Measurements from ENCODE around the gene GPR39. TPM values are rescaled to one million over a fixed set of nuclear protein-coding genes. Genes with fewer than 3 reads are reported as not detected.
"Not testable (repeated sequence)": the region's sequence is repeated elsewhere in the genome, so short reads cannot be mapped to it uniquely, and the experiment has no call there.

The GPR39 gene
- total RNA-seq, 2 experiments from 2014 or later = not detected

GRCh38 chr2:132489150-132489549, 72.5 kb downstream of the GPR39 start:
- Mint-ChIP-seq H3K36me3 (ENCODE audit: low read depth) (no peaks in the 10 kb centered on the region), H3K27me3 (ENCODE audit: low read depth) (peaks cover 3% of the 10 kb centered on the region), H3K27ac (no peak overlapping the region), H3K4me1 (ENCODE audit: low read depth) (no peaks in the 10 kb centered on the region), H3K9me3 (no peaks in the 10 kb centered on the region), H3K4me3 (no peak overlapping the region)
- DNase-seq = no peak
- CTCF ChIA-PET = no interaction called here
- intact Hi-C loops (cut with micrococcal nuclease) = no loop called here

GRCh38 chr2:132495881-132496280, 79.3 kb downstream of the GPR39 start:
- Mint-ChIP-seq H3K27ac (no peak overlapping the region), H3K9me3 (peaks cover 3% of the 10 kb centered on the region), H3K27me3 (ENCODE audit: low read depth) (no peaks in the 10 kb centered on the region), H3K4me1 (ENCODE audit: low read depth) (no peaks in the 10 kb centered on the region), H3K4me3 (no peak overlapping the region), H3K36me3 (ENCODE audit: low read depth) (no peaks in the 10 kb centered on the region)
- CTCF ChIA-PET = no interaction called here
- intact Hi-C loops (cut with micrococcal nuclease) = no loop called here
- no peak for DNase-seq

- CTCF ChIA-PET = no interaction called here
- no peaks in the 10 kb centered on the region for H3K27me3 Mint-ChIP-seq (ENCODE audit: low read depth)
- intact Hi-C loops (cut with micrococcal nuclease) = no loop called here
- H3K9me3 Mint-ChIP-seq = peaks cover 3% of the 10 kb centered on the region
- H3K36me3 Mint-ChIP-seq (ENCODE audit: low read depth) = no peaks in the 10 kb centered on the region
- H3K27ac Mint-ChIP-seq = no peak overlapping the region
- H3K4me1 Mint-ChIP-seq (ENCODE audit: low read depth) = no peaks in the 10 kb centered on the region
- H3K4me3 Mint-ChIP-seq = no peak overlapping the region
- DNase-seq = no peak
Observed at GRCh38 chr2:132496555-132496954, 80.0 kb downstream of the GPR39 start.

- no peak overlapping the region for H3K27ac Mint-ChIP-seq
- DNase-seq = no peak
- CTCF ChIA-PET = no interaction called here
- H3K9me3 Mint-ChIP-seq = peaks cover 7% of the 10 kb centered on the region
- no peak overlapping the region for H3K4me3 Mint-ChIP-seq
- H3K36me3 Mint-ChIP-seq (ENCODE audit: low read depth) = no peaks in the 10 kb centered on the region
- H3K4me1 Mint-ChIP-seq (ENCODE audit: low read depth) = no peaks in the 10 kb centered on the region
- intact Hi-C loops (cut with micrococcal nuclease) = no loop called here
- no peaks in the 10 kb centered on the region for H3K27me3 Mint-ChIP-seq (ENCODE audit: low read depth)
Observed at GRCh38 chr2:132497591-132497990, 81.0 kb downstream of the GPR39 start.

GRCh38 chr2:132503701-132504100, 87.1 kb downstream of the GPR39 start:
- peaks cover 23% of the 10 kb centered on the region for H3K9me3 Mint-ChIP-seq
- intact Hi-C loops (cut with micrococcal nuclease) = no loop called here
- H3K36me3 Mint-ChIP-seq (ENCODE audit: low read depth) = no peaks in the 10 kb centered on the region
- H3K4me3 Mint-ChIP-seq = no peak overlapping the region
- CTCF ChIA-PET = no interaction called here
- no peak overlapping the region for H3K27ac Mint-ChIP-seq
- no peak for DNase-seq
- H3K27me3 Mint-ChIP-seq (ENCODE audit: low read depth) = no peaks in the 10 kb centered on the region
- H3K4me1 Mint-ChIP-seq (ENCODE audit: low read depth) = no peaks in the 10 kb centered on the region

- intact Hi-C loops (cut with micrococcal nuclease) = no loop called here
- H3K27ac Mint-ChIP-seq = no peak overlapping the region
- H3K9me3 Mint-ChIP-seq = no peaks in the 10 kb centered on the region
- no peaks in the 10 kb centered on the region for H3K4me1 Mint-ChIP-seq (ENCODE audit: low read depth)
- no peaks in the 10 kb centered on the region for H3K36me3 Mint-ChIP-seq (ENCODE audit: low read depth)
- no peaks in the 10 kb centered on the region for H3K27me3 Mint-ChIP-seq (ENCODE audit: low read depth)
- H3K4me3 Mint-ChIP-seq = no peak overlapping the region
- no peak for DNase-seq
- CTCF ChIA-PET = no interaction called here
Observed at GRCh38 chr2:132515010-132515409, 98.4 kb downstream of the GPR39 start.

GRCh38 chr2:132517386-132517785, 100.8 kb downstream of the GPR39 start:
- H3K27me3 Mint-ChIP-seq (ENCODE audit: low read depth) = peaks cover 6% of the 10 kb centered on the region
- CTCF ChIA-PET = no interaction called here
- no peak for DNase-seq
- H3K4me3 Mint-ChIP-seq = no peak overlapping the region
- no peaks in the 10 kb centered on the region for H3K9me3 Mint-ChIP-seq
- no peak overlapping the region for H3K27ac Mint-ChIP-seq
- intact Hi-C loops (cut with micrococcal nuclease) = no loop called here
- H3K36me3 Mint-ChIP-seq (ENCODE audit: low read depth) = no peaks in the 10 kb centered on the region
- H3K4me1 Mint-ChIP-seq (ENCODE audit: low read depth) = no peaks in the 10 kb centered on the region

- Mint-ChIP-seq H3K27ac (no peak overlapping the region), H3K27me3 (ENCODE audit: low read depth) (peaks cover 6% of the 10 kb centered on the region), H3K4me1 (ENCODE audit: low read depth) (no peaks in the 10 kb centered on the region), H3K4me3 (no peak overlapping the region), H3K36me3 (ENCODE audit: low read depth) (no peaks in the 10 kb centered on the region), H3K9me3 (no peaks in the 10 kb centered on the region)
- no peak for DNase-seq
- intact Hi-C loops (cut with micrococcal nuclease) = no loop called here
- CTCF ChIA-PET = no interaction called here
Observed at GRCh38 chr2:132518302-132518701, 101.7 kb downstream of the GPR39 start.

GRCh38 chr2:132519566-132519965, 103.0 kb downstream of the GPR39 start:
- H3K27me3 Mint-ChIP-seq (ENCODE audit: low read depth) = peaks cover 6% of the 10 kb centered on the region
- CTCF ChIA-PET = no interaction called here
- H3K9me3 Mint-ChIP-seq = no peaks in the 10 kb centered on the region
- H3K4me1 Mint-ChIP-seq (ENCODE audit: low read depth) = no peaks in the 10 kb centered on the region
- no peak for DNase-seq
- no peaks in the 10 kb centered on the region for H3K36me3 Mint-ChIP-seq (ENCODE audit: low read depth)
- intact Hi-C loops (cut with micrococcal nuclease) = no loop called here
- H3K4me3 Mint-ChIP-seq = no peak overlapping the region
- H3K27ac Mint-ChIP-seq = no peak overlapping the region

- no peak for DNase-seq
- intact Hi-C loops (cut with micrococcal nuclease) = no loop called here
- Mint-ChIP-seq H3K27me3 (ENCODE audit: low read depth) (peaks cover 6% of the 10 kb centered on the region), H3K27ac (no peak overlapping the region), H3K36me3 (ENCODE audit: low read depth) (no peaks in the 10 kb centered on the region), H3K4me3 (no peak overlapping the region), H3K4me1 (ENCODE audit: low read depth) (no peaks in the 10 kb centered on the region), H3K9me3 (no peaks in the 10 kb centered on the region)
- CTCF ChIA-PET = no interaction called here
Observed at GRCh38 chr2:132521341-132521740, 104.7 kb downstream of the GPR39 start.

- CTCF ChIA-PET = no interaction called here
- Mint-ChIP-seq H3K4me3 (no peak overlapping the region), H3K9me3 (peaks cover 2% of the 10 kb centered on the region), H3K27ac (no peak overlapping the region), H3K36me3 (ENCODE audit: low read depth) (no peaks in the 10 kb centered on the region), H3K4me1 (ENCODE audit: low read depth) (no peaks in the 10 kb centered on the region), H3K27me3 (ENCODE audit: low read depth) (peaks cover 6% of the 10 kb centered on the region)
- intact Hi-C loops (cut with micrococcal nuclease) = no loop called here
- no peak for DNase-seq
Observed at GRCh38 chr2:132522901-132523300, 106.3 kb downstream of the GPR39 start.

- intact Hi-C loops (cut with micrococcal nuclease); H3K27ac Mint-ChIP-seq; H3K4me1 Mint-ChIP-seq (ENCODE audit: low read depth); H3K4me3 Mint-ChIP-seq; H3K27me3 Mint-ChIP-seq (ENCODE audit: low read depth); CTCF ChIA-PET; DNase-seq; H3K36me3 Mint-ChIP-seq (ENCODE audit: low read depth): not testable (repeated sequence)
- H3K9me3 Mint-ChIP-seq = peaks cover 13% of the 10 kb centered on the region
Observed at GRCh38 chr2:132537061-132537460, 120.5 kb downstream of the GPR39 start.

GRCh38 chr2:132538331-132538855, 121.8 kb downstream of the GPR39 start:
- H3K4me1 Mint-ChIP-seq (ENCODE audit: low read depth) = no peaks in the 10 kb centered on the region
- intact Hi-C loops (cut with micrococcal nuclease) = no loop called here
- H3K27me3 Mint-ChIP-seq (ENCODE audit: low read depth) = peaks cover 3% of the 10 kb centered on the region
- DNase-seq = no peak
- no peak overlapping the region for H3K4me3 Mint-ChIP-seq
- H3K9me3 Mint-ChIP-seq = peaks cover 13% of the 10 kb centered on the region
- H3K27ac Mint-ChIP-seq = no peak overlapping the region
- CTCF ChIA-PET = no interaction called here
- H3K36me3 Mint-ChIP-seq (ENCODE audit: low read depth) = no peaks in the 10 kb centered on the region

GRCh38 chr2:132540166-132540565, 123.6 kb downstream of the GPR39 start:
- Mint-ChIP-seq H3K27me3 (ENCODE audit: low read depth) (peaks cover 3% of the 10 kb centered on the region), H3K27ac (no peak overlapping the region), H3K9me3 (peaks cover 15% of the 10 kb centered on the region), H3K4me1 (ENCODE audit: low read depth) (no peaks in the 10 kb centered on the region), H3K36me3 (ENCODE audit: low read depth) (no peaks in the 10 kb centered on the region), H3K4me3 (no peak overlapping the region)
- intact Hi-C loops (cut with micrococcal nuclease) = no loop called here
- CTCF ChIA-PET = no interaction called here
- no peak for DNase-seq
